ENCODE data around the gene G0S2.

- no peak for TF ChIP-seq CTCF (IDR thresholded peaks at IDR 0.05)
- no peak for TF ChIP-seq POLR2A (IDR thresholded peaks at IDR 0.05)
- TF ChIP-seq POLR2AphosphoS5 (IDR thresholded peaks at IDR 0.05): no peak
Measured at GRCh38 chr1:209633335-209633997, 41.7 kb upstream of the G0S2 start.
